ENCODE data around the gene TRERF1. TPM values are rescaled to one million over a fixed set of nuclear protein-coding genes. Genes with fewer than 3 reads are reported as not detected.
A peak's percentile ranks its signal among the peaks of the same experiment; 100 is the strongest.

The TRERF1 gene
- total and polyA plus RNA-seq, 3 donors from 2014 or later = 13.7 to 49.1 (median 40.4) TPM

- Histone ChIP-seq H3K27me3 (no peaks in the 10 kb centered on the region), H3K27ac (peak overlapping the region; percentile 26 to 52), H3K4me3 (no peak overlapping the region), H3K4me1 (peaks cover 62% of the 10 kb centered on the region), H3K9me3 (no peaks in the 10 kb centered on the region), H3K36me3 (ENCODE audit: low read depth, missing control alignments) (no peaks in the 10 kb centered on the region)
- 58 to 69% methylated on average over 7 of the region's 7 CpGs for WGBS, 2 donors
- no peak for DNase-seq
- intact Hi-C loops (cut with DNase I; ENCODE audit: low total_unique reads) = no loop called here
- TF ChIP-seq CTCF (IDR thresholded peaks at IDR 0.05) (no peak), POLR2A (IDR thresholded peaks at IDR 0.05) (no peak)
Measured at GRCh38 chr6:42368181-42368580, 83.5 kb downstream of the TRERF1 start.

- DNase-seq = no peak
Measured at GRCh38 chr6:42367353-42368011, 84.2 kb downstream of the TRERF1 start.

GRCh38 chr6:42366999-42367352 is 84.8 kb downstream of the TRERF1 start:
- intact Hi-C loops (cut with DNase I; ENCODE audit: low total_unique reads) = no loop called here
- no peak for TF ChIP-seq POLR2A (IDR thresholded peaks at IDR 0.05)
- no peak for TF ChIP-seq CTCF (IDR thresholded peaks at IDR 0.05)
- WGBS, 2 donors = 70 to 74% methylated on average over 3 of the region's 3 CpGs
- no peaks in the 10 kb centered on the region for H3K27me3 ChIP-seq
- peak overlapping the region; percentile 26 to 28 for H3K27ac ChIP-seq
- no peak for DNase-seq
- no peak overlapping the region for H3K4me3 ChIP-seq
- no peaks in the 10 kb centered on the region for H3K36me3 ChIP-seq (ENCODE audit: low read depth, missing control alignments)
- no peaks in the 10 kb centered on the region for H3K9me3 ChIP-seq
- peaks cover 68% of the 10 kb centered on the region for H3K4me1 ChIP-seq

More at GRCh38 chr6:42367353-42368011, 84.2 kb downstream of the TRERF1 start:
- no peak for TF ChIP-seq POLR2A (IDR thresholded peaks at IDR 0.05)
- TF ChIP-seq CTCF (IDR thresholded peaks at IDR 0.05) = no peak
- no peaks in the 10 kb centered on the region for H3K9me3 ChIP-seq
- intact Hi-C loops (cut with DNase I; ENCODE audit: low total_unique reads) = no loop called here
- peaks cover 68% of the 10 kb centered on the region for H3K4me1 ChIP-seq
- H3K27me3 ChIP-seq = no peaks in the 10 kb centered on the region
- no peaks in the 10 kb centered on the region for H3K36me3 ChIP-seq (ENCODE audit: low read depth, missing control alignments)
- 52 to 61% methylated on average over 14 of the region's 14 CpGs for WGBS, 2 donors
- H3K27ac ChIP-seq = peak overlapping the region; percentile 26 to 28
- H3K4me3 ChIP-seq = no peak overlapping the region

- intact Hi-C loops (cut with DNase I; ENCODE audit: low total_unique reads) = no loop called here
- TF ChIP-seq CTCF (IDR thresholded peaks at IDR 0.05) (no peak), POLR2A (IDR thresholded peaks at IDR 0.05) (no peak)
- H3K27ac ChIP-seq = peak overlapping the region; percentile 26 to 28
- no peak for DNase-seq
- H3K4me3 ChIP-seq = no peak overlapping the region
- no peaks in the 10 kb centered on the region for H3K36me3 ChIP-seq (ENCODE audit: low read depth, missing control alignments)
- peaks cover 63% of the 10 kb centered on the region for H3K4me1 ChIP-seq
- no peaks in the 10 kb centered on the region for H3K27me3 ChIP-seq
- no peaks in the 10 kb centered on the region for H3K9me3 ChIP-seq
- WGBS, 2 donors = 86 to 90% methylated on average over 5 of the region's 5 CpGs
Measured at GRCh38 chr6:42366011-42366705, 85.6 kb downstream of the TRERF1 start.

All from testis (tissue), 3 donors.